ENCODE results near the gene AGPAT3.
"Not testable (repeated sequence)": the region's sequence is repeated elsewhere in the genome, so short reads cannot be mapped to it uniquely, and the experiment has no call there.

AGPAT3 gene

GRCh38 chr21:43822166-43822565 is 42.9 kb upstream of the AGPAT3 start:
- not testable (repeated sequence) for H3K18ac ChIP-seq (ENCODE audit: low read depth in 1 of 2, low read length in 2 of 2); H4K91ac ChIP-seq (ENCODE audit: low read length); H3K36me3 ChIP-seq (ENCODE audit: control insufficient read depth in 1 of 2, insufficient read depth in 2 of 2, low read depth in 1 of 2, low read length in 2 of 2); H2BK5ac ChIP-seq (ENCODE audit: low read depth, low read length, poor library complexity, severe bottlenecking); H3K23ac ChIP-seq (ENCODE audit: low read length in 2 of 2); H3K9me3 ChIP-seq (ENCODE audit: control insufficient read depth, low read length); DNase-seq; H3K14ac ChIP-seq (ENCODE audit: low read length in 2 of 2); H2AFZ ChIP-seq (ENCODE audit: low read depth, low read length); H2AK5ac ChIP-seq (ENCODE audit: low read length, severe bottlenecking); H3K79me1 ChIP-seq (replicated peaks; ENCODE audit: low read length, poor library complexity, severe bottlenecking); H2BK15ac ChIP-seq (ENCODE audit: low read depth, poor library complexity, severe bottlenecking); H4K8ac ChIP-seq (ENCODE audit: low read length); H3K27me3 ChIP-seq (ENCODE audit: control insufficient read depth in 1 of 2, insufficient read depth in 1 of 2, low read length in 2 of 2); H2BK12ac ChIP-seq (ENCODE audit: low read length in 2 of 2); H2BK120ac ChIP-seq (ENCODE audit: low read depth, low read length); H3K9ac ChIP-seq (ENCODE audit: low read length); H3K4me2 ChIP-seq (ENCODE audit: low read length, poor library complexity, severe bottlenecking); H3K4ac ChIP-seq (ENCODE audit: low read depth in 1 of 2, low read length in 2 of 2); H3K4me1 ChIP-seq (ENCODE audit: control insufficient read depth, insufficient read depth, low read depth, low read length); H3K27ac ChIP-seq (ENCODE audit: low read length, poor library complexity, severe bottlenecking); H3K4me3 ChIP-seq (ENCODE audit: insufficient read depth in 1 of 2, low read depth in 1 of 2, low read length in 2 of 2)
- WGBS = 97% methylated on average over 21 of the region's 25 CpGs

GRCh38 chr21:43822741-43823140 is 42.3 kb upstream of the AGPAT3 start:
- not testable (repeated sequence) for H3K27ac ChIP-seq (ENCODE audit: low read length, poor library complexity, severe bottlenecking); H3K79me1 ChIP-seq (replicated peaks; ENCODE audit: low read length, poor library complexity, severe bottlenecking); H2BK5ac ChIP-seq (ENCODE audit: low read depth, low read length, poor library complexity, severe bottlenecking); H3K4me3 ChIP-seq (ENCODE audit: insufficient read depth in 1 of 2, low read depth in 1 of 2, low read length in 2 of 2); H3K23ac ChIP-seq (ENCODE audit: low read length in 2 of 2); H2BK15ac ChIP-seq (ENCODE audit: low read depth, poor library complexity, severe bottlenecking); DNase-seq; H3K36me3 ChIP-seq (ENCODE audit: control insufficient read depth in 1 of 2, insufficient read depth in 2 of 2, low read depth in 1 of 2, low read length in 2 of 2); H2AK5ac ChIP-seq (ENCODE audit: low read length, severe bottlenecking); H3K4ac ChIP-seq (ENCODE audit: low read depth in 1 of 2, low read length in 2 of 2); H3K9me3 ChIP-seq (ENCODE audit: control insufficient read depth, low read length); H3K18ac ChIP-seq (ENCODE audit: low read depth in 1 of 2, low read length in 2 of 2); H4K8ac ChIP-seq (ENCODE audit: low read length); H3K27me3 ChIP-seq (ENCODE audit: control insufficient read depth in 1 of 2, insufficient read depth in 1 of 2, low read length in 2 of 2); H2AFZ ChIP-seq (ENCODE audit: low read depth, low read length); H3K4me1 ChIP-seq (ENCODE audit: control insufficient read depth, insufficient read depth, low read depth, low read length); H3K14ac ChIP-seq (ENCODE audit: low read length in 2 of 2); H3K4me2 ChIP-seq (ENCODE audit: low read length, poor library complexity, severe bottlenecking); H4K91ac ChIP-seq (ENCODE audit: low read length); H2BK120ac ChIP-seq (ENCODE audit: low read depth, low read length); H2BK12ac ChIP-seq (ENCODE audit: low read length in 2 of 2); H3K9ac ChIP-seq (ENCODE audit: low read length)
- WGBS = no CpG with 5 or more reads among the region's 5 CpGs

- Histone ChIP-seq H3K9me3 (ENCODE audit: control insufficient read depth, low read length) (no peaks in the 10 kb centered on the region), H3K4me2 (ENCODE audit: low read length, poor library complexity, severe bottlenecking) (no peak overlapping the region), H3K4me1 (ENCODE audit: control insufficient read depth, insufficient read depth, low read depth, low read length) (peaks cover 2% of the 10 kb centered on the region), H3K27me3 (ENCODE audit: control insufficient read depth in 1 of 2, insufficient read depth in 1 of 2, low read length in 2 of 2) (peaks cover 6 to 13% of the 10 kb centered on the region in 2 experiments), H4K91ac (ENCODE audit: low read length) (no peak overlapping the region), H3K79me1 (replicated peaks; ENCODE audit: low read length, poor library complexity, severe bottlenecking) (no peaks in the 10 kb centered on the region), H3K27ac (ENCODE audit: low read length, poor library complexity, severe bottlenecking) (no peak overlapping the region), H3K4me3 (ENCODE audit: insufficient read depth in 1 of 2, low read depth in 1 of 2, low read length in 2 of 2) (no peak overlapping the region), H3K23ac (ENCODE audit: low read length in 2 of 2) (no peak overlapping the region), H2BK120ac (ENCODE audit: low read depth, low read length) (no peak overlapping the region), H4K8ac (ENCODE audit: low read length) (no peak overlapping the region), H3K36me3 (ENCODE audit: control insufficient read depth in 1 of 2, insufficient read depth in 2 of 2, low read depth in 1 of 2, low read length in 2 of 2) (no peaks in the 10 kb centered on the region), H3K14ac (ENCODE audit: low read length in 2 of 2) (no peak overlapping the region), H2BK5ac (ENCODE audit: low read depth, low read length, poor library complexity, severe bottlenecking) (no peak overlapping the region), H3K18ac (ENCODE audit: low read depth in 1 of 2, low read length in 2 of 2) (no peak overlapping the region), H2AFZ (ENCODE audit: low read depth, low read length) (no peak overlapping the region), H3K4ac (ENCODE audit: low read depth in 1 of 2, low read length in 2 of 2) (no peak overlapping the region), H2BK12ac (ENCODE audit: low read length in 2 of 2) (no peak overlapping the region), H3K9ac (ENCODE audit: low read length) (peak overlapping the region; percentile 29), H2AK5ac (ENCODE audit: low read length, severe bottlenecking) (no peak overlapping the region), H2BK15ac (ENCODE audit: low read depth, poor library complexity, severe bottlenecking) (no peak overlapping the region)
- peak; percentile 33 for DNase-seq
- WGBS = 83% methylated on average over 17 of the region's 17 CpGs
Observed at GRCh38 chr21:43824333-43825241, 40.4 kb upstream of the AGPAT3 start.

DNA sequence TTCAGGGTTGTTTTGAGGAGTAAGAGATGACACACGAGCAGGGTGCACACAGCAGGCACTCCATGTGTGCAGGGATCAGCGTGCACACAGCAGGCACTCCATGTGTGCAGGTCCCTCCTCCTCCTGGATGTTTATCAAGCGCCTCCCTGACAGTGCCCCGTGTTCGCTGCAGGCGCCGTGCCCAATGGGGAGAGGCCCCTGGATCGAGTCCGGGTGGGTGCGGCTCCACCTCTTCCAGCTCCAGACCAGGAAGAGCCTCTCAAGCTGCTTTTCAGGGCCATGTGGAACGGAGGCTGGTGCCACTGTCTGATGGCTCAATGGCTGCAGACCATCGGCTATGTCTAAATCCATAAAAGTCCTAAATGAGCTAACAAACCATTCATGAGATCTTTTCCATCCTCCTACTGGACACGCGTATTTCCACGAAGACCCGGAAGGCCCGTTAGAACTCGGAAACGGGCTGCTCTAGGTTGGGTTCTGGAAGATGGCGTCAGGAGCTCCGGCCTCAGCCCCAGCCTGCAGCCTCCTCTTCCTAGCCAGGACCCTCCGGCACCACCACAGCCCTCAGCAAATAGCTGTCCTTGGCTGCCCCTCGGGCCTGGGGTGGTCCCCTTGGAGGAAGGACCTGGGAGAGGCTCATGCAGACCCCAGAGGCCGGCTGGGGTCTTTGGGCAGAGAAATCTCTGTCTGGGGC is 39.6 kb upstream of the AGPAT3 start:
- no peak overlapping the region for H4K8ac ChIP-seq (ENCODE audit: low read length)
- WGBS = 94% methylated on average over 21 of the region's 24 CpGs

More for the DNA sequence above, 39.6 kb upstream of the AGPAT3 start:
- no peaks in the 10 kb centered on the region for H3K36me3 ChIP-seq (ENCODE audit: control insufficient read depth in 1 of 2, insufficient read depth in 2 of 2, low read depth in 1 of 2, low read length in 2 of 2)
- no peak overlapping the region for H3K4me3 ChIP-seq (ENCODE audit: insufficient read depth in 1 of 2, low read depth in 1 of 2, low read length in 2 of 2)
- no peak overlapping the region for H3K23ac ChIP-seq (ENCODE audit: low read length in 2 of 2)
- H3K9ac ChIP-seq (ENCODE audit: low read length) = no peak overlapping the region
- no peak overlapping the region for H2AK5ac ChIP-seq (ENCODE audit: low read length, severe bottlenecking)
- H2BK12ac ChIP-seq (ENCODE audit: low read length in 2 of 2) = no peak overlapping the region
- H3K27ac ChIP-seq (ENCODE audit: low read length, poor library complexity, severe bottlenecking) = no peak overlapping the region
- H3K4me1 ChIP-seq (ENCODE audit: control insufficient read depth, insufficient read depth, low read depth, low read length) = peaks cover 2% of the 10 kb centered on the region
- H3K79me1 ChIP-seq (replicated peaks; ENCODE audit: low read length, poor library complexity, severe bottlenecking) = no peaks in the 10 kb centered on the region
- H2BK15ac ChIP-seq (ENCODE audit: low read depth, poor library complexity, severe bottlenecking) = no peak overlapping the region
- H2BK5ac ChIP-seq (ENCODE audit: low read depth, low read length, poor library complexity, severe bottlenecking) = no peak overlapping the region
- no peaks in the 10 kb centered on the region for H3K9me3 ChIP-seq (ENCODE audit: control insufficient read depth, low read length)
- no peak overlapping the region for H4K91ac ChIP-seq (ENCODE audit: low read length)
- DNase-seq = no peak
- H2AFZ ChIP-seq (ENCODE audit: low read depth, low read length) = no peak overlapping the region
- H3K14ac ChIP-seq (ENCODE audit: low read length in 2 of 2) = no peak overlapping the region
- no peak overlapping the region for H2BK120ac ChIP-seq (ENCODE audit: low read depth, low read length)
- no peak overlapping the region for H3K4me2 ChIP-seq (ENCODE audit: low read length, poor library complexity, severe bottlenecking)
- H3K4ac ChIP-seq (ENCODE audit: low read depth in 1 of 2, low read length in 2 of 2) = no peak overlapping the region
- H3K27me3 ChIP-seq (ENCODE audit: control insufficient read depth in 1 of 2, insufficient read depth in 1 of 2, low read length in 2 of 2) = peaks cover 9 to 21% of the 10 kb centered on the region in 2 experiments
- no peak overlapping the region for H3K18ac ChIP-seq (ENCODE audit: low read depth in 1 of 2, low read length in 2 of 2)

Data from mesenchymal stem cell (in vitro differentiated cells and primary cell).